H1 (cell line): ENCODE results near the gene JMJD8. TPM values are rescaled to one million over a fixed set of nuclear protein-coding genes. Genes with fewer than 3 reads are reported as not detected.
A peak's percentile ranks its signal among the peaks of the same experiment; 100 is the strongest.

Experiments
- CTCF ChIA-PET: fragments of 300-600 bp; sonication (Branson Sonifier 250); formaldehyde crosslinking; loops from one replicate; lab custom pipeline; 2021; ENCODE audit not compliant: partially characterized antibody; lab: Charles Lee
- POLR2A ChIA-PET: fragments of 300-600 bp; sonication (Branson Sonifier 250); formaldehyde crosslinking; loops from one replicate; lab custom pipeline; 2021; ENCODE audit warnings: inconsistent platforms; ENCODE audit not compliant: partially characterized antibody; lab: Charles Lee
- DNase-seq, 2 experiments: peaks; one replicate each; pipeline versions ENCODE4 v3.0.0 to v3.0.0-alpha.2; 2010 to 2022; ENCODE audit warnings: low spot score in 2 of 2, low read depth in 1 of 2, mixed read lengths in 1 of 2
- FAIRE-seq: peaks from 2 replicates; lab custom pipeline; 2011; peaks lifted over from hg19 to GRCh38; lab: Jason Lieb, UNC
- H2AFZ ChIP-seq: 2 replicates; pipeline ENCODE4 v1.8.1; 2012; ENCODE audit warnings: low read length, inconsistent platforms
- H2AK5ac ChIP-seq: 2 replicates; pipeline ENCODE4 v1.6.1; 2013; ENCODE audit warnings: low read depth, low read length
- H2BK120ac ChIP-seq: replicated peaks from 2 replicates; pipeline ENCODE3; 2013; ENCODE audit warnings: low read depth, low read length, inconsistent platforms
- H2BK12ac ChIP-seq: 2 replicates; pipeline ENCODE4 v1.6.1; 2013; ENCODE audit warnings: low read depth, low read length
- H2BK15ac ChIP-seq: 2 replicates; pipeline ENCODE4 v1.6.1; 2013; ENCODE audit warnings: low read length
- H2BK20ac ChIP-seq: 2 replicates; pipeline ENCODE4 v1.6.1; 2013; ENCODE audit warnings: low read length
- H2BK5ac ChIP-seq: 2 replicates; pipeline ENCODE4 v1.6.1; 2013; ENCODE audit warnings: low read depth, low read length
- H3K14ac ChIP-seq: 2 replicates; pipeline ENCODE4 v1.6.1; 2013; ENCODE audit warnings: inconsistent platforms; ENCODE audit not compliant: insufficient read length
- H3K18ac ChIP-seq: 2 replicates; pipeline ENCODE4 v1.6.1; 2013; ENCODE audit warnings: low read length; ENCODE audit errors: extremely low read depth
- H3K23ac ChIP-seq: 2 replicates; pipeline ENCODE4 v1.6.1; 2013; ENCODE audit warnings: inconsistent platforms; ENCODE audit not compliant: insufficient read length
- H3K23me2 ChIP-seq: 2 replicates; pipeline ENCODE4 v1.6.1; 2013; ENCODE audit warnings: low read depth, low read length
- H3K27ac ChIP-seq: 2 replicates; pipeline ENCODE4 v1.6.1; 2011; ENCODE audit warnings: low read depth, low read length, inconsistent platforms
- H3K27me3 ChIP-seq, 4 experiments: replicated peaks in 1 of 4; 1 replicate in 1 of 4; 2 replicates in 3 of 4; pipeline versions ENCODE4 v1.6.1 to v1.8.1; 2011 to 2013; ENCODE audit warnings: low read length in 3 of 4, mild to moderate bottlenecking in 3 of 4, inconsistent platforms in 2 of 4, mixed read lengths in 2 of 4, moderate library complexity in 1 of 4; ENCODE audit not compliant: control insufficient read depth in 3 of 4, insufficient read depth in 3 of 4; ENCODE audit errors: extremely low read depth in 1 of 4
- H3K36me3 ChIP-seq, 4 experiments: 2 replicates each; pipeline versions ENCODE4 v1.6.1 to v1.8.1; 2011 to 2013; ENCODE audit warnings: mild to moderate bottlenecking in 4 of 4, low read length in 3 of 4, moderate library complexity in 2 of 4, control low read depth in 1 of 4, inconsistent platforms in 1 of 4; ENCODE audit not compliant: insufficient read depth in 4 of 4, control insufficient read depth in 2 of 4
- H3K4ac ChIP-seq: replicated peaks from 2 replicates; pipeline ENCODE3; 2013; ENCODE audit warnings: low read length, low read depth, mixed read lengths, inconsistent platforms; ENCODE audit not compliant: insufficient read length
- H3K4me1 ChIP-seq, 4 experiments: replicated peaks in 1 of 4; 1 replicate in 1 of 4; 2 replicates in 3 of 4; pipeline versions ENCODE4 v1.6.1 to v1.8.1; 2011 to 2013; ENCODE audit warnings: low read length in 3 of 4, inconsistent platforms in 2 of 4, mixed read lengths in 1 of 4; ENCODE audit not compliant: insufficient read depth in 4 of 4, control insufficient read depth in 3 of 4
- H3K4me2 ChIP-seq, 2 experiments: 2 replicates each; pipeline versions ENCODE4 v1.6.1 to v1.8.1; 2011 to 2013; ENCODE audit warnings: low read depth in 2 of 2, low read length in 2 of 2, control low read depth in 1 of 2, inconsistent platforms in 1 of 2, mild to moderate bottlenecking in 1 of 2; ENCODE audit not compliant: insufficient read depth in 1 of 2
- H3K4me3 ChIP-seq, 4 experiments: fragments of 200-600, 300-600 bp in 1 of 4; sonication (generic), shearing (Covaris generic), sonication (Bioruptor Twin) in 1 of 4; 2 replicates each; pipeline versions ENCODE4 v1.5.1 to v1.8.1; 2011 to 2016; ENCODE audit warnings: low read length in 4 of 4, low read depth in 3 of 4, control low read depth in 2 of 4, inconsistent platforms in 2 of 4, mild to moderate bottlenecking in 2 of 4, mixed read lengths in 1 of 4, moderate library complexity in 1 of 4; ENCODE audit not compliant: insufficient read depth in 2 of 4; ENCODE audit errors: extremely low read depth in 1 of 4
- H3K56ac ChIP-seq: replicated peaks from 2 replicates; pipeline ENCODE3; 2013; ENCODE audit warnings: low read depth, mild to moderate bottlenecking, mixed read lengths, low read length, inconsistent platforms; ENCODE audit not compliant: insufficient read length
- H3K79me1 ChIP-seq: 2 replicates; pipeline ENCODE4 v1.6.1; 2013; ENCODE audit warnings: low read depth, low read length, control low read depth
- H3K79me2 ChIP-seq, 2 experiments: 2 replicates each; pipeline versions ENCODE4 v1.6.1 to v1.8.1; 2012 to 2013; ENCODE audit warnings: low read length in 2 of 2, mild to moderate bottlenecking in 2 of 2, inconsistent platforms in 1 of 2; ENCODE audit not compliant: insufficient read depth in 2 of 2, control insufficient read depth in 1 of 2
- H3K9ac ChIP-seq, 4 experiments: replicated peaks in 1 of 4; 1 replicate in 1 of 4; 2 replicates in 3 of 4; pipeline versions ENCODE4 v1.6.1 to v1.8.1; 2011 to 2013; ENCODE audit warnings: low read depth in 3 of 4, low read length in 3 of 4, control low read depth in 2 of 4, mild to moderate bottlenecking in 2 of 4, moderate library complexity in 2 of 4, inconsistent platforms in 1 of 4; ENCODE audit errors: extremely low read depth in 1 of 4
- H3K9me3 ChIP-seq, 2 experiments: 2 replicates each; pipeline versions ENCODE4 v1.6.1 to v1.8.1; 2012 to 2013; ENCODE audit warnings: mild to moderate bottlenecking in 2 of 2, moderate library complexity in 2 of 2, control low read depth in 1 of 2, inconsistent platforms in 1 of 2, low read depth in 1 of 2, low read length in 1 of 2, mixed read lengths in 1 of 2; ENCODE audit not compliant: insufficient read depth in 2 of 2
- H4K20me1 ChIP-seq, 2 experiments: replicated peaks in 1 of 2; 2 replicates each; pipeline versions ENCODE3 to v1.8.1; 2011 to 2013; ENCODE audit warnings: inconsistent platforms in 2 of 2, low read length in 2 of 2, mild to moderate bottlenecking in 1 of 2; ENCODE audit not compliant: insufficient read depth in 2 of 2, control insufficient read depth in 1 of 2
- H4K5ac ChIP-seq: 2 replicates; pipeline ENCODE4 v1.6.1; 2013; ENCODE audit warnings: low read length, low read depth, mixed read lengths, inconsistent platforms; ENCODE audit not compliant: insufficient read length
- H4K8ac ChIP-seq: 2 replicates; pipeline ENCODE4 v1.8.0; 2013; ENCODE audit warnings: mild to moderate bottlenecking, moderate library complexity, low read length, inconsistent platforms; ENCODE audit not compliant: insufficient read depth; ENCODE audit errors: extremely low read depth
- H4K91ac ChIP-seq: replicated peaks from 2 replicates; pipeline ENCODE3; 2013; ENCODE audit warnings: low read length, mixed read lengths, inconsistent platforms; ENCODE audit not compliant: insufficient read length
- KDM4A ChIP-seq: IDR thresholded peaks from one replicate; pipeline ENCODE4 v1.7.1; 2012; ENCODE audit warnings: low read depth, mild to moderate bottlenecking, moderate library complexity, low read length, inconsistent platforms; ENCODE audit not compliant: severe bottlenecking
- WGBS, 2 experiments: shearing (Covaris generic) in 1 of 2; methylation state at CpG; one replicate each; pipeline versions ENCODE4 v1.1.6 to v1.1.7; 2013 to 2015; ENCODE audit warnings: low lambda C conversion rate in 2 of 2, mixed read lengths in 2 of 2, inconsistent platforms in 1 of 2, low coverage in 1 of 2, missing lambda C conversion rate in 1 of 2; ENCODE audit not compliant: insufficient replicate concordance in 2 of 2, insufficient coverage in 1 of 2, insufficient read length in 1 of 2; ENCODE audit errors: extremely low coverage in 1 of 2, missing lambda C conversion rate in 1 of 2; 5-methylcytosine and 5-hydroxymethylcytosine counted together
- polyA plus RNA-seq, 7 experiments: library from polyadenylated mRNA; depleted of rRNA in 3 of 7; stranded (reverse) in 5 of 7; unstranded in 2 of 7; fragments of >200 nt in 5 of 7; fragments of 200-250 nt in 2 of 7; gene quantifications; 1 replicate in 5 of 7; 2 replicates in 1 of 7; 4 replicates in 1 of 7; pipeline versions ENCODE4 v1.2.1 to v1.2.3, GENCODE V29; 2011 to 2013; ENCODE audit warnings: missing spikeins in 2 of 7, mixed read lengths in 2 of 7
- total RNA-seq: library from RNA; stranded (reverse); fragmentation: NEBNext Ultra II Directional; extraction: Animal tissue kit (Norgen Biotek cat#: 25700); gene quantifications from 2 replicates; pipeline ENCODE4 v1.2.1, GENCODE V29; 2021
- TF ChIP-seq, protein P1 (sequence below), 3 experiments: IDR thresholded peaks; 1 replicate in 2 of 3; 2 replicates in 1 of 3; pipeline versions ENCODE4 v1.5.1 to v1.6.1; 2011; ENCODE audit warnings: low read length in 3 of 3, mild to moderate bottlenecking in 3 of 3, inconsistent platforms in 2 of 3, low read depth in 1 of 3, moderate library complexity in 1 of 3; ENCODE audit not compliant: insufficient read depth in 1 of 3; ENCODE audit errors: control extremely low read depth in 1 of 3

Gene JMJD8
- total and polyA plus RNA-seq, 2 of the 8 experiments (the other 6 are each of a cell fraction or from before 2014, with no cell fraction given): 46.4 to 87.4 TPM

DNA sequence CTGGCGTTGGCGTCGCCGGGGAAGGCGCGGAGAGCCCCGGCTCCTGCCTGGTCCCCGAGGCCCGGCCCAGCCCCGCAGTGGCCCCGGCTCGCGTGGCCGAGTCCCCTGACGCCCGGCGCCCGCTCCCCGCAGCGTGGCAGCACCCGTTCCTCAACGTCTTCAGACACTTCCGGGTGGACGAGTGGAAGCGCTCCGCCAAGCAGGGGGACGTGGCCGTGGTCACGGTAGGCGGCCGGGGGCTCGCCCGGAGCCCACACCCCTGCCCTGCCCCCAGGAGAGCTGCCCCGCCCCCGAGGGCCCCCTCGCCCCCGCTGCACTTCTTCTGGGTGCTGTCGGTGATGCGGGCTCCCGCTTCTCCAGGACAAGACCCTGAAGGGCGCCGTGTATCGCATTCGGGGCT lies 34.5 kb downstream of the JMJD8 start:
- CTCF ChIA-PET: interaction anchor here (0.6 to 7.9 kb wide), 6 partner anchors 11 to 110 kb away, joined by 3 to 104 read pairs (median 13); partner anchors contain the start of gene RHOT2
- H3K4me3 ChIP-seq: peak overlapping the region; percentile 59 to 76 (median 68)
- H3K14ac ChIP-seq: no peak overlapping the region
- no peak overlapping the region for H3K4ac ChIP-seq
- peak overlapping the region; percentile 67 to 86 for H3K4me2 ChIP-seq
- H3K9me3 ChIP-seq: no peaks in the 10 kb centered on the region
- no peak for FAIRE-seq
- H2BK120ac ChIP-seq: no peak overlapping the region
- POLR2A ChIA-PET: interaction anchor here (0.8 to 2.9 kb wide), 15 partner anchors 8 to 265 kb away, joined by 3 to 14 read pairs (median 4); partner anchors contain the start of genes METTL26, RHBDL1, RHOT2 and STUB1
- H2BK15ac ChIP-seq: no peak overlapping the region
- no peak overlapping the region for H2BK20ac ChIP-seq
- no peak for DNase-seq
- peaks cover 0 to 9% (median 1%) of the 10 kb centered on the region in 4 experiments; a peak in 1 of 8 replicates for H3K36me3 ChIP-seq
- H4K5ac ChIP-seq: no peak overlapping the region
- H3K79me2 ChIP-seq: no peaks in the 10 kb centered on the region
- peaks cover 0 to 9% of the 10 kb centered on the region in 2 experiments for H4K20me1 ChIP-seq
- H2AFZ ChIP-seq: no peak overlapping the region
- 13% methylated on average over 30 of the region's 44 CpGs; no CpG with 5 or more reads in 1 of the 2 experiments for WGBS, 2 experiments
- no peak overlapping the region for H2BK5ac ChIP-seq
- no peak overlapping the region for H3K27ac ChIP-seq
- no peak overlapping the region for H4K8ac ChIP-seq
- no peak overlapping the region for H3K23ac ChIP-seq
- H2BK12ac ChIP-seq: no peak overlapping the region
- no peaks in the 10 kb centered on the region for H3K27me3 ChIP-seq
- peaks cover 0 to 4% (median under 1%) of the 10 kb centered on the region in 4 experiments; a peak in 4 of 7 replicates for H3K4me1 ChIP-seq
- TF ChIP-seq, protein P1, sequence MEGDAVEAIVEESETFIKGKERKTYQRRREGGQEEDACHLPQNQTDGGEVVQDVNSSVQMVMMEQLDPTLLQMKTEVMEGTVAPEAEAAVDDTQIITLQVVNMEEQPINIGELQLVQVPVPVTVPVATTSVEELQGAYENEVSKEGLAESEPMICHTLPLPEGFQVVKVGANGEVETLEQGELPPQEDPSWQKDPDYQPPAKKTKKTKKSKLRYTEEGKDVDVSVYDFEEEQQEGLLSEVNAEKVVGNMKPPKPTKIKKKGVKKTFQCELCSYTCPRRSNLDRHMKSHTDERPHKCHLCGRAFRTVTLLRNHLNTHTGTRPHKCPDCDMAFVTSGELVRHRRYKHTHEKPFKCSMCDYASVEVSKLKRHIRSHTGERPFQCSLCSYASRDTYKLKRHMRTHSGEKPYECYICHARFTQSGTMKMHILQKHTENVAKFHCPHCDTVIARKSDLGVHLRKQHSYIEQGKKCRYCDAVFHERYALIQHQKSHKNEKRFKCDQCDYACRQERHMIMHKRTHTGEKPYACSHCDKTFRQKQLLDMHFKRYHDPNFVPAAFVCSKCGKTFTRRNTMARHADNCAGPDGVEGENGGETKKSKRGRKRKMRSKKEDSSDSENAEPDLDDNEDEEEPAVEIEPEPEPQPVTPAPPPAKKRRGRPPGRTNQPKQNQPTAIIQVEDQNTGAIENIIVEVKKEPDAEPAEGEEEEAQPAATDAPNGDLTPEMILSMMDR (IDR thresholded peaks at IDR 0.05; ENCODE audit: control extremely low read depth in 1 of 3, insufficient read depth in 1 of 3, low read depth in 1 of 3, low read length in 3 of 3): no peak
- TF ChIP-seq KDM4A: peak; percentile 13
- H3K18ac ChIP-seq: no peak overlapping the region
- H3K56ac ChIP-seq: no peak overlapping the region
- no peak overlapping the region for H4K91ac ChIP-seq
- peak overlapping the region in 1 of 4 experiments; percentile 34; a peak in 3 of 7 replicates for H3K9ac ChIP-seq
- no peaks in the 10 kb centered on the region; the same call in 1 of the 2 replicates for H3K79me1 ChIP-seq
- peaks cover 7% of the 10 kb centered on the region for H3K23me2 ChIP-seq
- H2AK5ac ChIP-seq: no peak overlapping the region
